ENCODE measurements around the gene LMF1. TPM values are rescaled to one million over a fixed set of nuclear protein-coding genes. Genes with fewer than 3 reads are reported as not detected.

The LMF1 gene
- total RNA-seq, 1 donor from 2014 or later = 21.4 TPM

- no peak for DNase-seq (ENCODE audit: extremely low spot score, unreplicated experiment)
- no peak overlapping the region for H3K4me3 Mint-ChIP-seq
- no peak overlapping the region for H3K27ac Mint-ChIP-seq
- H3K27me3 Mint-ChIP-seq = peaks cover 15% of the 10 kb centered on the region
- TF ChIP-seq CTCF (conservative IDR thresholded peaks at IDR 0.05) = no peak
- H3K4me1 Mint-ChIP-seq (ENCODE audit: unreplicated experiment) = peaks cover 4% of the 10 kb centered on the region
- no peaks in the 10 kb centered on the region for H3K36me3 Mint-ChIP-seq
- no peaks in the 10 kb centered on the region for H3K9me3 Mint-ChIP-seq
These were observed 15.6 kb upstream of the LMF1 start for GRCh38 chr16:986411-986810.

- Mint-ChIP-seq H3K36me3 (no peaks in the 10 kb centered on the region), H3K9me3 (no peaks in the 10 kb centered on the region), H3K4me1 (ENCODE audit: unreplicated experiment) (peaks cover 4% of the 10 kb centered on the region), H3K4me3 (no peak overlapping the region), H3K27me3 (peaks cover 12% of the 10 kb centered on the region), H3K27ac (no peak overlapping the region)
- no peak for DNase-seq (ENCODE audit: extremely low spot score, unreplicated experiment)
- TF ChIP-seq CTCF (conservative IDR thresholded peaks at IDR 0.05) = no peak
These were observed 15.0 kb upstream of the LMF1 start for GRCh38 chr16:985646-986400.

- no peak overlapping the region for H3K27ac Mint-ChIP-seq
- peaks cover 4% of the 10 kb centered on the region for H3K4me1 Mint-ChIP-seq (ENCODE audit: unreplicated experiment)
- H3K36me3 Mint-ChIP-seq = no peaks in the 10 kb centered on the region
- TF ChIP-seq CTCF (conservative IDR thresholded peaks at IDR 0.05) = no peak
- H3K9me3 Mint-ChIP-seq = no peaks in the 10 kb centered on the region
- H3K27me3 Mint-ChIP-seq = peaks cover 12% of the 10 kb centered on the region
- no peak overlapping the region for H3K4me3 Mint-ChIP-seq
- DNase-seq (ENCODE audit: extremely low spot score, unreplicated experiment) = no peak
These were observed 14.2 kb upstream of the LMF1 start for GRCh38 chr16:984736-985636.

GRCh38 chr16:984121-984694, 13.4 kb upstream of the LMF1 start:
- H3K36me3 Mint-ChIP-seq = no peaks in the 10 kb centered on the region
- H3K27me3 Mint-ChIP-seq = peaks cover 12% of the 10 kb centered on the region
- no peaks in the 10 kb centered on the region for H3K9me3 Mint-ChIP-seq
- DNase-seq (ENCODE audit: extremely low spot score, unreplicated experiment) = no peak
- H3K4me1 Mint-ChIP-seq (ENCODE audit: unreplicated experiment) = peaks cover 4% of the 10 kb centered on the region
- H3K27ac Mint-ChIP-seq = no peak overlapping the region
- no peak for TF ChIP-seq CTCF (conservative IDR thresholded peaks at IDR 0.05)
- no peak overlapping the region for H3K4me3 Mint-ChIP-seq

GRCh38 chr16:983044-984030, 12.6 kb upstream of the LMF1 start:
- Mint-ChIP-seq H3K27ac (no peak overlapping the region), H3K36me3 (no peaks in the 10 kb centered on the region), H3K27me3 (peaks cover 14% of the 10 kb centered on the region), H3K9me3 (no peaks in the 10 kb centered on the region), H3K4me1 (ENCODE audit: unreplicated experiment) (peaks cover 4% of the 10 kb centered on the region), H3K4me3 (peak overlapping the region; percentile 80)
- no peak for DNase-seq (ENCODE audit: extremely low spot score, unreplicated experiment)
- no peak for TF ChIP-seq CTCF (conservative IDR thresholded peaks at IDR 0.05)
